OCI-LY1 (cell line): Measurements from ENCODE around the gene ZNF101.

ENCODE experiments used
- CTCF ChIP-seq: fragments of 200-600 bp; sonication (generic), shearing (Covaris generic); IDR thresholded peaks from 2 replicates; pipeline ENCODE4 v1.5.1; 2017; ENCODE audit warnings: mild to moderate bottlenecking, antibody characterized with exemption, low read length, moderate library complexity, mixed read lengths
- EZH2 ChIP-seq: fragments of 200-600 bp; sonication (generic), shearing (Covaris generic); IDR thresholded peaks from 2 replicates; pipeline ENCODE4 v1.8.0; 2017; ENCODE audit warnings: borderline replicate concordance, mixed run types, mild to moderate bottlenecking, antibody characterized with exemption, low read length, moderate library complexity, mixed read lengths

GRCh38 chr19:19691683-19692082 lies 23.0 kb downstream of the ZNF101 start:
- TF ChIP-seq CTCF = no peak
- TF ChIP-seq EZH2 = no peak
